MG63 (cell line): Measurements from ENCODE around the gene HOXC11. TPM values are rescaled to one million over a fixed set of nuclear protein-coding genes. Genes with fewer than 3 reads are reported as not detected.

Experiments used
- DNase-seq: peaks from one replicate; pipeline ENCODE4 v3.0.0-alpha.2; 2020
- H3K27me3 ChIP-seq: fragments of 250-450 bp; sonication (Bioruptor Pico); 2 replicates; pipeline ENCODE4 v1.5.1; 2020; ENCODE audit warnings: mild to moderate bottlenecking, moderate library complexity
- H3K36me3 ChIP-seq: fragments of 250-450 bp; sonication (Bioruptor Pico); 2 replicates; pipeline ENCODE4 v1.5.1; 2020; ENCODE audit warnings: mild to moderate bottlenecking, moderate library complexity
- H3K4me3 ChIP-seq: fragments of 250-450 bp; sonication (Bioruptor Pico); 2 replicates; pipeline ENCODE4 v1.5.1; 2020; ENCODE audit warnings: mild to moderate bottlenecking, moderate library complexity
- H3K9me3 ChIP-seq: fragments of 250-450 bp; sonication (Bioruptor Pico); 2 replicates; pipeline ENCODE4 v1.5.1; 2020; ENCODE audit warnings: mild to moderate bottlenecking, moderate library complexity
- total RNA-seq: library from RNA; depleted of rRNA; stranded (reverse); fragments of >200 nt; shearing (Covaris generic); gene quantifications from 2 replicates; pipeline ENCODE4 v1.2.3, GENCODE V29; 2014; ENCODE audit warnings: low replicate concordance; rRNA removed

HOXC11 gene
- total RNA-seq: 0.30 and 1.3 TPM in 2 replicates

DNA sequence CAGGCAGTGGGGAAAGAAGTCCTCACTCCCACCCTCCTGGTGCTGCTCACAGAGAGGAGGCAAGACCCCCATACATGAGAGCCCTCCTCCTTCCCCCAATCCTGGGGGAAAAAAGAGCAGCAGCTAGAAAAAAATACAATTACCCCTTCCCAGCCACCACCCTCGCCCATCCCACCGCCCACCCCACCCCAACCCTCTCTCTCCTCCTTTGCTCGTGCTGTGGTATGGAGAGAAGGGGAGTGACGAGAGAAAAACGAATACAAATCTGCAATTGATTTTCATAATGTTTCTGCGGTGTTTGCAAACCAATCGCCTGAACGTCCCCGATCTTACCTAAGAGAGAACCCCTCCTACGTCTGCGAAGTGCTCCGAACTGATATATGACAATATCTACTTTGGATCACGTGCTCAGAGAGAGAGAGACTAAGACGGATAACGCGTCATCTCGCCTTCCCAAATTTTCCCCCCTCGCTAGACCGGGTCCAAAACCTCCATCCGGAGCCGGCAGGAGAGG is at the start of gene HOXC11:
HOXC11 (plus strand) TSS at position 405 of the 514 bp plus-strand sequence. CDS start 116 bp downstream, outside the sequence.
- no peaks in the 10 kb centered on the region for H3K27me3 ChIP-seq
- H3K9me3 ChIP-seq: no peaks in the 10 kb centered on the region
- no peak for DNase-seq
- peaks cover 3% of the 10 kb centered on the region; the same call in 1 of the 2 replicates for H3K36me3 ChIP-seq
- H3K4me3 ChIP-seq: peak within 1 kb of the TSS; percentile 68

DNA sequence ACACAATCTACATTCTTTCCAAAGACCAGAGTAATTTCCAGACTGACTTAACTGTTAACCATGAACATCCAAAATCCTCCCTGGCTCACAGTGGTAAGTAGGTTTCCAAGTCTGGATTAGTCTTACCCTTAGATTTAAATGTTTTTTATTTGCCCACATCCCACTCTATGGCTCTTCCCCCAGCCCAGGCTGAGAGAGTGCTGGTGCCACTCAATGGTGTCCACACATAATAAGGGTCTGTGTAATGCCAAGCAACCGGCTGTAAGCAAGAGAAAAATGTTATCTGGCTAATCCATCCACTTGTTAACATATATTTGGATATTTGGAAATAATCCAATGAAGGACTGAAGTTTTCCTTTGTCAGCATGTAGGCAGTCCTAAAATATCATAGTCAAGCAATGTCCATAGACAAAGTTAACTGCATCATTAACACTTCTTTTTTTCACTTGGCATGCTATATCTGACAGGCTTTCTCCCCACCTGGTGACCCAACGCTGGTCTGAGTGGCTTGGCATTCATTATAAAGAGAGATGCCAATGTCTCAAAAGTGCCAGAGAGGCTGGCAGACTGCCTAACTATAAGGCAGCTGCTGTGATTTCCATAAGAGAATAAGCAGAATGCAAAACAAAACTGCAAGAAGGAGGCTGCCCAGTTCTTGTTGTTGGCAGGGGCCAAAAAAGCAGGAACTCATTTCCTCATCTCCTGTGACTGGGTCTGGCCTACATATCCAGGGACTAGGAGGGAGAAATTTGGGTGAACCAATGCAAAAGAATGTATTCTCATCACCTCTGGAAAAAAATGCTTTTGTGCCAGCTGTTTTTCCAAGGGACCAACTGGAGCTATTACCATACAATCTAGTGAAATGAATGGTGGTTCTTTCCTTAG is 48.2 kb upstream of the HOXC11 start:
- H3K27me3 ChIP-seq: peaks cover 2% of the 10 kb centered on the region; the same call in 1 of the 2 replicates

GRCh38 chr12:53927220-53928029 is 45.5 kb upstream of the HOXC11 start:
- Histone ChIP-seq H3K4me3 (no peak overlapping the region), H3K36me3 (no peaks in the 10 kb centered on the region), H3K27me3 (peaks cover 2% of the 10 kb centered on the region; the same call in 1 of the 2 replicates), H3K9me3 (no peaks in the 10 kb centered on the region)
- no peak for DNase-seq

More for the DNA sequence above, 48.2 kb upstream of the HOXC11 start:
- DNase-seq: peak; percentile 84
- no peaks in the 10 kb centered on the region for H3K36me3 ChIP-seq
- H3K9me3 ChIP-seq: no peaks in the 10 kb centered on the region
- no peak overlapping the region for H3K4me3 ChIP-seq

- no peak overlapping the region for H3K4me3 ChIP-seq
- H3K36me3 ChIP-seq: no peaks in the 10 kb centered on the region
- peaks cover 2% of the 10 kb centered on the region; the same call in 1 of the 2 replicates for H3K27me3 ChIP-seq
- peak; percentile 8 for DNase-seq
- no peaks in the 10 kb centered on the region for H3K9me3 ChIP-seq
These were observed 44.7 kb upstream of the HOXC11 start for GRCh38 chr12:53928054-53928835.

DNA sequence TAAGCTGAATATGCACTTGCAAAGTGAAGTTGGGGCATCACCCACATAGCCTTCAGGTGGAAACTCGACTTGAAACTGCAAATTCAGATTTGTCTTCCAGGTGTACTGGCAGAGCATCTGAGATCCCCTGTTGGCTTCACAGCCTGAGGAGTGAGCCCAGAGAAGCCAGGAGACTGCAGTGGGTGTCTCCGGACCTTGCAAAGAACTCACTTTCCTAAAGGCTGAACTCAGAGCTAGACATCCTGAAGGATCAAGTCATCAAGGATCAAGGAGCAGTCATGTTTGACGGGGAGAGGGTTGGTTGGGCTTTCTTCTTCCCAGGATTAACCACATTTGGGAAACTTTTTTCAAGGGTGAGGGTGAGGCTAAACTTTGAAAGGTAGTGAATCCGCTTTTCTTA is 43.4 kb upstream of the HOXC11 start:
- H3K27me3 ChIP-seq: peaks cover 2% of the 10 kb centered on the region; the same call in 1 of the 2 replicates
- DNase-seq: no peak

DNA sequence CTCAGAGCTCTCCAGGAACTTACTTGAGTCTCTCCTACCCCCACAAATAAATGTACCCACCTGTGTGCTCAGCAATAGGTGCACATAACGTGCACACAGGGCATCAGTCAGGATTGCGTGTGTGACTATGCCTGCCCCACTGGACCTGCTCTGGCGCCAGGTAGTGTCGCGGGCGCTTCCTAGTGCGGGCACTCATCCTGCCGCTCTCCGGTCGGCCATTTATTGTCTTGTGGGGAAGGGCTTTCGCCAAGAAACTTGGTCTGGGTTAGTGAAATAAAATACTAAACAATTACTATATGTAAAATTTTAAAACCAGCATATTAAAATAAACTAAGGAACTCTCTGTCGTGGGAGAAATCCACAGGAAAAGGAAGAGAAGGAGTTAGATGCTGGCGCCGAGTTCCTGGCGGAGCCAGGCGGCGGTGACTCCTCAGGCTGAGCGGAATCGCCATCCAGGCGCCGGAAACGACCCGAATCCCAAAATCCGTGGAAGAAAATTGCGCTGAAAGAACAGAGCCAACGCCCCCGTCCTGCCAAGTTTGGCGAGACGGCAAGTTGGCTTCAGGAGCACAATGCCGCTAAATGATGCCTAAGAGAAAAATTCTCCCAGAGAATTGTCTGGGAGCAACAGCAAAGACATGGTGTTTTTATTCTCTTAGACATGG is 42.2 kb upstream of the HOXC11 start:
- peak; percentile 66 for DNase-seq
- peaks cover 2% of the 10 kb centered on the region; the same call in 1 of the 2 replicates for H3K27me3 ChIP-seq
- H3K9me3 ChIP-seq: no peaks in the 10 kb centered on the region
- peak overlapping the region; percentile 30 for H3K4me3 ChIP-seq
- no peaks in the 10 kb centered on the region for H3K36me3 ChIP-seq

More for the DNA sequence above, 43.4 kb upstream of the HOXC11 start:
- H3K9me3 ChIP-seq: no peaks in the 10 kb centered on the region
- no peaks in the 10 kb centered on the region for H3K36me3 ChIP-seq
- no peak overlapping the region for H3K4me3 ChIP-seq

DNA sequence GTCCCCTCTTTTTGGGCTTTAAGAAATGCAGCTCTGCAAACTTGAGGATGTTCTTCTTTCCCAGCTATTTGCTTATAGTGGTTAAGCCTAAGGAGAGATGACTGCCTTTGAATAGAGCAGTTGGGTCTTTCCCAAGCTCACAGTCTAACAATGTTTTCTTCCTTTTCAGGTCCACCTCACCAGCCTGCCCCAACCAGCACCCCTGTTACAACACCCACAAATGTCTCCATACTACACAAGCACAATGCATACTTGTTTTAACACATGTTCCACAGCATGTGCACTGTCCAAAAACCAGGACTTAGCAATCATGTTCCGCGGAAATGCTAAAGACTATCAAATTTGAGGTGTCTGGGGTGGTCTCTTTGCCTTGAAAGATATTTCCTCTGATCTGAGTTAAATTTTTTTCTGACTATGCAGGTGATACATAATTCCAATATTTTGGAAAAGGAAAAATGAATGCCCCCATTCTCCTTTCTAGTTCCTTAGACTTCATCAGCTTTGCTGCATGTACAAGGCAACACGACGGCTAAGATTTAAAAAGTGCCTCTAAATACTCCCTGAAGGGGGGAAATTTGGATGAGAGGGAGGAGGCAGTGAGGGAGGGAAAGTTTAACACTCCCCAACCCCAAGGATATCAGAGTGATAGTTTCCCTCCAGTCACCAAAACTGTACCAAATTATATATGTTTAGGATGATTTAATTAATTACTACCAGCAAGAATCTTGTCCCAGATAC is 40.9 kb upstream of the HOXC11 start:
- Histone ChIP-seq H3K36me3 (no peaks in the 10 kb centered on the region), H3K27me3 (peaks cover 2% of the 10 kb centered on the region; the same call in 1 of the 2 replicates), H3K4me3 (no peak overlapping the region), H3K9me3 (no peaks in the 10 kb centered on the region)
- DNase-seq: no peak

- no peak for DNase-seq
- Histone ChIP-seq H3K27me3 (peaks cover 2% of the 10 kb centered on the region; the same call in 1 of the 2 replicates), H3K9me3 (no peaks in the 10 kb centered on the region), H3K4me3 (no peak overlapping the region), H3K36me3 (no peaks in the 10 kb centered on the region)
These were observed 40.0 kb upstream of the HOXC11 start for GRCh38 chr12:53932915-53933314.

GRCh38 chr12:53935383-53936341 is 37.3 kb upstream of the HOXC11 start:
- Histone ChIP-seq H3K4me3 (no peak overlapping the region), H3K27me3 (no peaks in the 10 kb centered on the region), H3K9me3 (no peaks in the 10 kb centered on the region), H3K36me3 (no peaks in the 10 kb centered on the region)
- DNase-seq: no peak

DNA sequence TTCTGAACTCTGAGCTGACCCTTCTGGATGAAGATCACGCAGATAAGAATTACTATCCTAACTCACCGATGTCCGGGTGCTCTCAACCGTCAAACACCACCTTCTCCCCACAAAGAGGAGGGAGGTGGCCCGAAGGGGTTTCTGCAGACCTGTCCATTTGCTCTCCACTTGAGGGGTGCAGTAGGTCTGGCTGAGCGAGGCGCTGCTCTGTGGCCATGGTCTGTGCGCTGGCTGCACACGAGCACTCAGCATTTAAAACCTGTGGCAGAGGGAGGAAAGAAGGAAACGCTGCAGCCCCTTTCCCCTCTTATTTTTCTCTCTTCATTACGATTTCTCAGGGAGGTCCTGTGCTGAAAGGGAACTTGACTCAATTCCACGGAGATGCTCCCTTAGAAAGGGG is 35.8 kb upstream of the HOXC11 start:
- Histone ChIP-seq H3K9me3 (no peaks in the 10 kb centered on the region), H3K4me3 (no peak overlapping the region), H3K36me3 (no peaks in the 10 kb centered on the region), H3K27me3 (no peaks in the 10 kb centered on the region)
- DNase-seq: no peak

GRCh38 chr12:53937596-53938325 is 35.2 kb upstream of the HOXC11 start:
- Histone ChIP-seq H3K36me3 (no peaks in the 10 kb centered on the region), H3K4me3 (peak overlapping the region; percentile 63), H3K9me3 (no peaks in the 10 kb centered on the region), H3K27me3 (no peaks in the 10 kb centered on the region)
- DNase-seq: no peak

- no peaks in the 10 kb centered on the region for H3K27me3 ChIP-seq
- peak within 1 kb of the TSS; percentile 63 for H3K4me3 ChIP-seq
- peak; percentile 99 for DNase-seq
- no peaks in the 10 kb centered on the region for H3K36me3 ChIP-seq
- no peaks in the 10 kb centered on the region for H3K9me3 ChIP-seq
These were observed 34.4 kb upstream of the HOXC11 start, which contains the start of gene HOXC13 for GRCh38 chr12:53938326-53939140. HOXC13 (plus strand) TSS chr12:53938831; CDS start chr12:53938907, 76 bp downstream.
